GM10248 (cell line): ENCODE data around the gene NLRC5.

Experiments used
- CTCF ChIA-PET: fragments of 300-600 bp; sonication (Branson Sonifier 250); formaldehyde crosslinking; extraction: SDS; loops from one replicate; lab custom pipeline; 2021; ENCODE audit warnings: antibody characterized with exemption; lab: Yijun Ruan, JAX
- POLR2A ChIA-PET: fragments of 350-650 bp; sonication (Branson Sonifier 250); formaldehyde crosslinking; extraction: SDS; loops from one replicate; lab custom pipeline; 2020; ENCODE audit warnings: antibody characterized with exemption; lab: Yijun Ruan, JAX
- DNase-seq: peaks from one replicate; pipeline ENCODE4 v3.0.0; 2012; ENCODE audit errors: extremely low spot score
- CTCF ChIP-seq: IDR thresholded peaks from 2 replicates; pipeline ENCODE4 v1.5.1; 2012; ENCODE audit warnings: mild to moderate bottlenecking, low read depth; ENCODE audit errors: extremely low read depth, missing control alignments, control extremely low read depth

Gene NLRC5

GRCh38 chr16:56988948-56989945 lies at the start of gene NLRC5:
Gene NLRC5, plus strand, starts transcription at chr16:56989557. Its CDS starts 31,156 bp downstream, at chr16:57020713.
- no peak for TF ChIP-seq CTCF
- CTCF ChIA-PET: interaction anchor here (0.6 to 20.3 kb wide), 9 partner anchors 9 to 94 kb away, joined by 3 to 376 read pairs (median 3); partner anchors contain the start of gene CETP
- POLR2A ChIA-PET: interaction anchor here (0.7 to 1.9 kb wide), 3 partner anchors 11 to 50 kb away, joined by 3 to 7 read pairs (median 3); no protein-coding TSS in a partner anchor
- DNase-seq: peak; percentile 89

GRCh38 chr16:56939801-56940200 lies 49.6 kb upstream of the NLRC5 start:
- ChIA-PET POLR2A (interaction anchor here (1.2 to 3.4 kb wide), 2 partner anchors 8 to 22 kb away, joined by 7 to 13 read pairs; no protein-coding TSS in a partner anchor), CTCF (interaction anchor here (1.9 kb wide), 1 partner anchor 24 kb away, joined by 5 read pairs; no protein-coding TSS in a partner anchor)
- no peak for DNase-seq
- no peak for TF ChIP-seq CTCF

- ChIA-PET POLR2A (interaction anchor here (1.2 to 4.1 kb wide), 3 partner anchors 9 to 11 kb away, joined by 5 to 27 read pairs (median 6); partner anchors contain the start of gene HERPUD1), CTCF (interaction anchor here (1.2 to 3.0 kb wide), 4 partner anchors 24 to 105 kb away, joined by 3 to 11 read pairs (median 7); no protein-coding TSS in a partner anchor)
- no peak for DNase-seq
- TF ChIP-seq CTCF: no peak
Observed at GRCh38 chr16:56941092-56941491, 48.3 kb upstream of the NLRC5 start.

GRCh38 chr16:56941856-56942331 lies 47.5 kb upstream of the NLRC5 start:
- POLR2A ChIA-PET: interaction anchor here (0.5 to 4.1 kb wide), 5 partner anchors 9 to 617 kb away, joined by 3 to 27 read pairs (median 6); partner anchors contain the start of gene HERPUD1
- CTCF ChIA-PET: interaction anchor here (0.9 to 3.0 kb wide), 6 partner anchors 8 to 104 kb away, joined by 3 to 11 read pairs (median 6); no protein-coding TSS in a partner anchor
- no peak for TF ChIP-seq CTCF
- DNase-seq: no peak

GRCh38 chr16:56943761-56944375 lies 45.5 kb upstream of the NLRC5 start:
- DNase-seq: no peak
- CTCF ChIA-PET: interaction anchor here (1.0 to 3.0 kb wide), 5 partner anchors 10 to 102 kb away, joined by 3 to 12 read pairs (median 7); no protein-coding TSS in a partner anchor
- POLR2A ChIA-PET: interaction anchor here (0.6 to 4.1 kb wide), 2 partner anchors 10 to 12 kb away, joined by 7 to 27 read pairs; partner anchors contain the start of gene HERPUD1
- no peak for TF ChIP-seq CTCF
